Fibroblast of lung (primary cell): ENCODE measurements around the gene CACNA2D3. TPM values are rescaled to one million over a fixed set of nuclear protein-coding genes. Genes with fewer than 3 reads are reported as not detected.

ENCODE experiments used
- DNase-seq, 2 donors: peaks; one replicate each; pipeline versions ENCODE4 v3.0.0 to v3.0.0-alpha.2; 2010; ENCODE audit warnings: low read depth in 2 of 2
- H2AFZ ChIP-seq: 2 replicates; pipeline ENCODE4 v1.5.1; 2012; ENCODE audit warnings: low read length, control low read depth, inconsistent platforms
- H3K27ac ChIP-seq: 2 replicates; pipeline ENCODE4 v1.5.1; 2011; ENCODE audit warnings: low read length, control low read depth; ENCODE audit not compliant: insufficient read depth
- H3K27me3 ChIP-seq: 2 replicates; pipeline ENCODE4 v1.5.1; 2011; ENCODE audit warnings: mild to moderate bottlenecking, low read length; ENCODE audit not compliant: control insufficient read depth, insufficient read depth
- H3K36me3 ChIP-seq: 2 replicates; pipeline ENCODE4 v1.5.1; 2011; ENCODE audit warnings: low read length; ENCODE audit not compliant: control insufficient read depth, insufficient read depth
- H3K4me1 ChIP-seq: 2 replicates; pipeline ENCODE4 v1.5.1; 2011; ENCODE audit warnings: low read length; ENCODE audit not compliant: control insufficient read depth, insufficient read depth; ENCODE audit errors: extremely low read depth
- H3K4me2 ChIP-seq: 2 replicates; pipeline ENCODE4 v1.5.1; 2011; ENCODE audit warnings: low read length, control low read depth; ENCODE audit not compliant: insufficient read depth; ENCODE audit errors: extremely low read depth
- H3K4me3 ChIP-seq, 4 experiments: fragments of 200-600 bp in 1 of 4; sonication (generic) in 1 of 4; replicated peaks in 1 of 4; 2 replicates each; pipeline ENCODE4 v1.5.1; 2011 to 2016; ENCODE audit warnings: low read length in 4 of 4, low read depth in 3 of 4, mild to moderate bottlenecking in 3 of 4, control low read depth in 2 of 4, inconsistent platforms in 1 of 4, mixed read lengths in 1 of 4; ENCODE audit not compliant: insufficient read depth in 1 of 4; ENCODE audit errors: control extremely low read depth in 1 of 4
- H3K79me2 ChIP-seq: 2 replicates; pipeline ENCODE4 v1.5.1; 2012; ENCODE audit warnings: mild to moderate bottlenecking, low read length, inconsistent platforms; ENCODE audit not compliant: control insufficient read depth, insufficient read depth
- H3K9ac ChIP-seq: 2 replicates; pipeline ENCODE4 v1.5.1; 2011; ENCODE audit warnings: mild to moderate bottlenecking, low read length, control low read depth; ENCODE audit not compliant: insufficient read depth
- H3K9me3 ChIP-seq: 2 replicates; pipeline ENCODE4 v1.5.1; 2012; ENCODE audit warnings: low read depth, low read length; ENCODE audit not compliant: control insufficient read depth, insufficient read depth
- H4K20me1 ChIP-seq: 2 replicates; pipeline ENCODE4 v1.5.1; 2011; ENCODE audit warnings: low read length; ENCODE audit not compliant: control insufficient read depth, insufficient read depth; ENCODE audit errors: extremely low read depth
- CTCF ChIP-seq, 2 donors: IDR thresholded peaks in 1 of 2; conservative IDR thresholded peaks in 1 of 2; 1 replicate in 1 of 2; 2 replicates in 1 of 2; pipeline ENCODE4 v1.5.1; 2011 to 2012; ENCODE audit warnings: low read length in 2 of 2, control low read depth in 1 of 2, inconsistent platforms in 1 of 2, low read depth in 1 of 2, mild to moderate bottlenecking in 1 of 2
- EZH2 ChIP-seq: IDR thresholded peaks from 2 replicates; pipeline ENCODE4 v1.5.1; 2012; ENCODE audit warnings: low read length, control low read depth, mild to moderate bottlenecking; ENCODE audit errors: missing control alignments
- polyA minus RNA-seq: library from RNA; depleted of rRNA, polyadenylated mRNA; stranded (reverse); fragments of >200 nt; gene quantifications from 2 replicates; pipeline ENCODE4 v1.2.3, GENCODE V29; 2011; ENCODE audit warnings: low replicate concordance
- polyA plus RNA-seq, 2 donors: library from polyadenylated mRNA; depleted of rRNA in 1 of 2; stranded (reverse) in 1 of 2; unstranded in 1 of 2; fragments of >200 nt; gene quantifications; 2 replicates each; pipeline ENCODE4 v1.2.1, GENCODE V29; 2011 to 2012; ENCODE audit warnings: missing spikeins in 1 of 2
- total RNA-seq: library from RNA; depleted of rRNA; stranded (reverse); fragments of >200 nt; gene quantifications from 2 replicates; pipeline ENCODE4 v1.2.1, GENCODE V29; 2014

CACNA2D3 gene
- total RNA-seq (0.77 and 1.8 TPM in 2 replicates), polyA plus RNA-seq (0.37 and 11.5 TPM in 2 replicates), polyA minus RNA-seq (1.8 TPM in 1 of 2 replicates, not detected in the other)
- polyA plus RNA-seq (2012), result 0.22 and 7.2 TPM in 2 replicates

GRCh38 chr3:54122324-54123002, at the start of gene CACNA2D3:
CACNA2D3 (plus strand) TSS chr3:54122552.
- peaks cover 29% of the 10 kb centered on the region for H3K27me3 ChIP-seq
- H3K9me3 ChIP-seq, result no peaks in the 10 kb centered on the region
- H3K79me2 ChIP-seq, result no peaks in the 10 kb centered on the region
- no peaks in the 10 kb centered on the region for H4K20me1 ChIP-seq
- peak in 1 of 2 donors; percentile 26 for DNase-seq
- H3K9ac ChIP-seq, result no peak within 1 kb of the TSS
- no peak within 1 kb of the TSS for H3K27ac ChIP-seq
- H3K36me3 ChIP-seq, result no peaks in the 10 kb centered on the region
- no peak within 1 kb of the TSS for H2AFZ ChIP-seq
- H3K4me3 ChIP-seq, result peak within 1 kb of the TSS in 2 of 4 experiments; percentile 7 to 54
- peak within 1 kb of the TSS; percentile 51 for H3K4me2 ChIP-seq
- H3K4me1 ChIP-seq, result no peaks in the 10 kb centered on the region
- TF ChIP-seq EZH2, result peak; percentile 13
- TF ChIP-seq CTCF (conservative IDR thresholded peaks at IDR 0.05 in 1 of 2, IDR thresholded peaks at IDR 0.05 in 1 of 2; ENCODE audit: low read depth in 1 of 2, low read length in 2 of 2), result no peak

- no peak overlapping the region for H3K4me2 ChIP-seq
- no peaks in the 10 kb centered on the region for H3K79me2 ChIP-seq
- no peak for DNase-seq
- no peak overlapping the region for H3K27ac ChIP-seq
- H3K27me3 ChIP-seq, result no peaks in the 10 kb centered on the region
- TF ChIP-seq EZH2, result no peak
- no peak for TF ChIP-seq CTCF (conservative IDR thresholded peaks at IDR 0.05 in 1 of 2, IDR thresholded peaks at IDR 0.05 in 1 of 2; ENCODE audit: low read depth in 1 of 2, low read length in 2 of 2)
- H3K9me3 ChIP-seq, result no peaks in the 10 kb centered on the region
- H3K36me3 ChIP-seq, result no peaks in the 10 kb centered on the region
- no peaks in the 10 kb centered on the region for H3K4me1 ChIP-seq
- H3K9ac ChIP-seq, result no peak overlapping the region
- no peak overlapping the region for H3K4me3 ChIP-seq
- H4K20me1 ChIP-seq, result no peaks in the 10 kb centered on the region
- H2AFZ ChIP-seq, result no peak overlapping the region
These were observed 49.0 kb upstream of the CACNA2D3 start for GRCh38 chr3:54073386-54073785.

- Histone ChIP-seq H3K36me3 (no peaks in the 10 kb centered on the region), H3K4me3 (no peak overlapping the region), H3K9ac (no peak overlapping the region), H3K27ac (no peak overlapping the region), H3K9me3 (no peaks in the 10 kb centered on the region), H2AFZ (no peak overlapping the region), H3K27me3 (no peaks in the 10 kb centered on the region), H3K4me1 (no peaks in the 10 kb centered on the region), H3K79me2 (no peaks in the 10 kb centered on the region), H3K4me2 (no peak overlapping the region), H4K20me1 (no peaks in the 10 kb centered on the region)
- TF ChIP-seq EZH2 (no peak), CTCF (conservative IDR thresholded peaks at IDR 0.05 in 1 of 2, IDR thresholded peaks at IDR 0.05 in 1 of 2; ENCODE audit: low read depth in 1 of 2, low read length in 2 of 2) (no peak)
- DNase-seq, result no peak
These were observed 43.0 kb upstream of the CACNA2D3 start for GRCh38 chr3:54079314-54079713.
